Erythroblast (primary cell): ENCODE results near the gene GFAP.

ENCODE experiments used
- GATA1 ChIP-seq: IDR thresholded peaks from 2 replicates; pipeline ENCODE4 v1.6.1; 2011; ENCODE audit warnings: low read depth, mild to moderate bottlenecking, control low read depth, low read length, moderate library complexity
- POLR2A ChIP-seq: IDR thresholded peaks from 2 replicates; pipeline ENCODE4 v1.6.1; 2011; ENCODE audit warnings: mild to moderate bottlenecking, low read length

DNA sequence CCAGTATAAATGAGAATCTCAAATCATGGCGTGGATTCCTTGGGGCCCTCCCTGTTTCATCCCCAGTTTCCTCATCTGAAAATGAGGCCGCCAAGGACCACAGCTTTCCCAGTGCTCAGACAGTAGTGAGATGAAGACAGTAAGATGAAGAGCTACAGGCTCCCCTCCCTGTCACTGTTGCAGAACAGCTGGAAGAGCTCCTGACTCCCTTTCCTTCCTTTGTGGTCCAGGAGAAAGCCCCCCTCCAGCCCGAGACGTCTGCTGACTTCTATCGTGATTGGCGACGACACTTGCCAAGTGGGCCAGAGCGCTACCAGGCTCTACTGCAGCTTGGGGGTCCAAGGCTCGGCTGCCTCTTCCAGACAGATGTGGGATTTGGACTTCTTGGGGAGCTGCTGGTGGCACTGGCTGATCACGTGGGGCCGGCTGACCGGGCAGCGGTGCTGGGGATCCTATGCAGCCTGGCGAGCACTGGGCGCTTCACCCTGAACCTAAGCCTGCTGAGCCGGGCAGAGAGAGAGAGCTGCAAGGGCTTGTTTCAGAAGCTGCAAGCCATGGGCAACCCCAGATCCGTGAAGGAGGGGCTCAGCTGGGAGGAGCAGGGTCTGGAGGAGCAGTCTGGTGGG, 13.1 kb downstream of the GFAP start:
- no peak for TF ChIP-seq POLR2A
- no peak for TF ChIP-seq GATA1
